K562 (cell line): ENCODE data around the gene CLCN6. TPM values are rescaled to one million over a fixed set of nuclear protein-coding genes. Genes with fewer than 3 reads are reported as not detected.
A peak's percentile ranks its signal among the peaks of the same experiment; 100 is the strongest.

ENCODE experiments used
- FIP1L1 ChIP-seq: fragments of 200-400 bp; formaldehyde crosslinking; IDR thresholded peaks from 2 replicates; pipeline ENCODE4 v1.6.1; 2018; ENCODE audit warnings: mild to moderate bottlenecking, low read depth, low read length; ENCODE audit not compliant: poor library complexity, severe bottlenecking
- FOSL1 ChIP-seq: fragments of 200-800 bp; sonication (Bioruptor generic); conservative IDR thresholded peaks from 2 replicates; pipeline ENCODE4 v1.6.1; 2016; ENCODE audit warnings: missing genetic modification characterization, missing compliant biosample characterization
- FOXK1 ChIP-seq: sonication (generic); formaldehyde crosslinking; IDR thresholded peaks from 2 replicates; pipeline ENCODE4 v1.8.0; 2022; ENCODE audit warnings: missing genetic modification reagents, mild to moderate bottlenecking, borderline replicate concordance
- HDAC1 ChIP-seq, 2 experiments: fragments of 450-650 bp; IDR thresholded peaks; 2 replicates each; pipeline ENCODE4 v1.6.1; 2016 to 2017; ENCODE audit warnings: inconsistent platforms in 1 of 2, mild to moderate bottlenecking in 1 of 2, moderate library complexity in 1 of 2
- HDGF ChIP-seq: fragments of 450-650 bp; IDR thresholded peaks from 2 replicates; pipeline ENCODE4 v1.6.1; 2016
- HOXB6 ChIP-seq: fragments of 250-450 bp; sonication (Bioruptor Pico); IDR thresholded peaks from 2 replicates; pipeline ENCODE4 v1.5.1; 2022; ENCODE audit warnings: mild to moderate bottlenecking, borderline replicate concordance
- KAT2B ChIP-seq: IDR thresholded peaks from one replicate; pipeline ENCODE4 v1.6.1; 2012; ENCODE audit warnings: low read depth, mild to moderate bottlenecking, control low read depth, inconsistent platforms, low read length, moderate library complexity
- KLF6 ChIP-seq: fragments of 250-450 bp; sonication (Bioruptor Pico); IDR thresholded peaks from 2 replicates; pipeline ENCODE4 v1.4.0; 2020; ENCODE audit warnings: mild to moderate bottlenecking, moderate library complexity, borderline replicate concordance
- MCM7 ChIP-seq, 2 experiments: fragments of 450-650 bp; IDR thresholded peaks; 2 replicates each; pipeline ENCODE4 v1.6.1; 2016 to 2018
- PHTF2 ChIP-seq: fragments of 250-450 bp; sonication (Bioruptor Pico); IDR thresholded peaks from 2 replicates; pipeline ENCODE4 v1.5.0; 2021; ENCODE audit warnings: mild to moderate bottlenecking
- RFX5 ChIP-seq: IDR thresholded peaks from 2 replicates; pipeline ENCODE4 v1.6.1; 2011; ENCODE audit warnings: low read depth, mild to moderate bottlenecking, improper control_type of control experiment, low read length
- SLC30A9 ChIP-seq: fragments of 250-450 bp; sonication (Bioruptor Pico); IDR thresholded peaks from 2 replicates; pipeline ENCODE4 v1.8.0; 2022; ENCODE audit warnings: mild to moderate bottlenecking, moderate library complexity
- ZBTB1 ChIP-seq: sonication (generic); formaldehyde crosslinking; IDR thresholded peaks from 2 replicates; pipeline ENCODE4 v1.8.1; 2023; ENCODE audit warnings: missing genetic modification reagents, low read depth, mild to moderate bottlenecking, borderline replicate concordance
- ZNF143 ChIP-seq: sonication (generic); formaldehyde crosslinking; IDR thresholded peaks from 2 replicates; pipeline ENCODE4 v1.9.0; 2022; ENCODE audit warnings: mild to moderate bottlenecking, missing genetic modification reagents
- ZNF165 ChIP-seq: fragments of 250-450 bp; sonication (Bioruptor Pico); IDR thresholded peaks from 2 replicates; pipeline ENCODE4 v1.4.0; 2020; ENCODE audit warnings: borderline replicate concordance
- ZNF551 ChIP-seq: fragments of 250-450 bp; sonication (Bioruptor Pico); IDR thresholded peaks from 2 replicates; pipeline ENCODE4 v1.5.0; 2021; ENCODE audit warnings: mild to moderate bottlenecking, moderate library complexity
- ZNF583 ChIP-seq: fragments of 250-450 bp; sonication (Bioruptor Pico); IDR thresholded peaks from 2 replicates; pipeline ENCODE4 v1.4.0; 2020
- ZNF766 ChIP-seq: fragments of 200-800 bp; sonication (Bioruptor generic); conservative IDR thresholded peaks from 2 replicates; pipeline ENCODE4 v1.6.1; 2016; ENCODE audit warnings: missing genetic modification characterization, missing compliant biosample characterization
- polyA plus RNA-seq, 8 experiments: library from polyadenylated mRNA; depleted of rRNA in 4 of 8; stranded (reverse) in 5 of 8; unstranded in 3 of 8; fragments of >200 nt; fragmentation: Nextera tagmentation in 2 of 8; fragmentation: Illumina TruSeq in 1 of 8; extraction: Ambion mirVana in 2 of 8; extraction: Trizol in 1 of 8; gene quantifications; 2 replicates each; pipeline versions ENCODE4 v1.2.1 to v1.2.3, GENCODE V29; 2011 to 2014; ENCODE audit warnings: inconsistent platforms in 1 of 8, missing spikeins in 1 of 8
- total RNA-seq, 7 experiments: library from RNA; depleted of rRNA in 6 of 7; stranded (reverse); fragments of >200 nt in 6 of 7; fragmentation: Illumina TruSeq in 2 of 7; extraction: Trizol in 2 of 7; gene quantifications; 2 replicates each; pipeline versions ENCODE4 v1.2.1 to v1.2.3, GENCODE V29; 2011 to 2021; ENCODE audit warnings: low replicate concordance in 1 of 7
- TF ChIP-seq, protein P1 (sequence below), 3 experiments: fragments of 200-800 bp in 1 of 3; fragments of 250-450 bp in 1 of 3; fragments of 450-650 bp in 1 of 3; sonication (Bioruptor Pico) in 1 of 3; sonication (Bioruptor generic) in 1 of 3; formaldehyde crosslinking in 1 of 3; IDR thresholded peaks; 2 replicates each; pipeline versions ENCODE4 v1.6.1 to v1.8.0; 2016 to 2022; ENCODE audit warnings: mild to moderate bottlenecking in 2 of 3, missing genetic modification characterization in 2 of 3, missing compliant biosample characterization in 1 of 3, moderate library complexity in 1 of 3
- TF ChIP-seq, protein P2 (sequence below): fragments of 450-650 bp; formaldehyde crosslinking; IDR thresholded peaks from 2 replicates; pipeline ENCODE4 v1.4.0; 2020; ENCODE audit warnings: mild to moderate bottlenecking, mixed read lengths
- TF ChIP-seq, protein P3 (sequence below): IDR thresholded peaks from 2 replicates; pipeline ENCODE4 v1.6.1; 2011; ENCODE audit not compliant: insufficient read length; ENCODE audit errors: extremely low read depth
- TF ChIP-seq, protein P4 (sequence below): IDR thresholded peaks from 3 replicates; pipeline ENCODE4 v1.6.1; 2011; ENCODE audit warnings: borderline replicate concordance, mild to moderate bottlenecking; ENCODE audit not compliant: insufficient read length, insufficient read depth

Gene CLCN6
- total and polyA plus RNA-seq, 9 of the 15 experiments (the other 6 are each of a cell fraction or from before 2014, with no cell fraction given): 2.0 to 21.8 (median 13.6) TPM

DNA sequence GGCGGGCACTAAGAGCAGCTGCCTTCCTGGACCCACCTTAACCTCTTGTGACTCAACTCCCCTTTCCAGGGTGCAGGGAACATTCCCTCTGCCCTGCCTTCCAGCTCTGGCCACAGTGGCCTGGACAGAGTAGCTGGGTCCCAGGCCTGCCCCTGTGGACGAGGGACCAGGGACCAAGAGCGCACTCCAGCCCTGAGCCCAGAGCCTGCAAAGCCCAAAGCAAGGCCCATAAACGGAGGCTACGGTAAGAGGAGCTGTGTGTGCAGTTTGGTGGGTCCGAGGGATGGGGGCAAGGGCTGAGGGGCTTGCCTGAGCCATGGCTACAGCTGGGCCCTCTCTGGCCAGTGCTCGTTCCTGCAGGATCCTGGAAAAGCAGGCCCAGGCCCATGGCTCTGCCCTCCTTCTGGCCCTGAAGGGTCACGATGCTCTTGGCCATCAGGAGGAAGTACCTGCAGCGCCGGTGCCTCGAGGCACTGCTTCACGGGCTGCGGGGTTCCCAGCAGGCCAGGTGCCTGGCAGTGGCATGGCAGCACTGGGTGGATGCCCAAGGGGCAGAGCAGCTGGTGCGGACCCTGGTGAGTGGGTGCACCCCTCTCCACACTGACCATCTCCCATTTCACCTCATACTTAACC is 18.1 kb upstream of the CLCN6 start (continued):
- TF ChIP-seq FIP1L1: no peak
- TF ChIP-seq, protein P1, sequence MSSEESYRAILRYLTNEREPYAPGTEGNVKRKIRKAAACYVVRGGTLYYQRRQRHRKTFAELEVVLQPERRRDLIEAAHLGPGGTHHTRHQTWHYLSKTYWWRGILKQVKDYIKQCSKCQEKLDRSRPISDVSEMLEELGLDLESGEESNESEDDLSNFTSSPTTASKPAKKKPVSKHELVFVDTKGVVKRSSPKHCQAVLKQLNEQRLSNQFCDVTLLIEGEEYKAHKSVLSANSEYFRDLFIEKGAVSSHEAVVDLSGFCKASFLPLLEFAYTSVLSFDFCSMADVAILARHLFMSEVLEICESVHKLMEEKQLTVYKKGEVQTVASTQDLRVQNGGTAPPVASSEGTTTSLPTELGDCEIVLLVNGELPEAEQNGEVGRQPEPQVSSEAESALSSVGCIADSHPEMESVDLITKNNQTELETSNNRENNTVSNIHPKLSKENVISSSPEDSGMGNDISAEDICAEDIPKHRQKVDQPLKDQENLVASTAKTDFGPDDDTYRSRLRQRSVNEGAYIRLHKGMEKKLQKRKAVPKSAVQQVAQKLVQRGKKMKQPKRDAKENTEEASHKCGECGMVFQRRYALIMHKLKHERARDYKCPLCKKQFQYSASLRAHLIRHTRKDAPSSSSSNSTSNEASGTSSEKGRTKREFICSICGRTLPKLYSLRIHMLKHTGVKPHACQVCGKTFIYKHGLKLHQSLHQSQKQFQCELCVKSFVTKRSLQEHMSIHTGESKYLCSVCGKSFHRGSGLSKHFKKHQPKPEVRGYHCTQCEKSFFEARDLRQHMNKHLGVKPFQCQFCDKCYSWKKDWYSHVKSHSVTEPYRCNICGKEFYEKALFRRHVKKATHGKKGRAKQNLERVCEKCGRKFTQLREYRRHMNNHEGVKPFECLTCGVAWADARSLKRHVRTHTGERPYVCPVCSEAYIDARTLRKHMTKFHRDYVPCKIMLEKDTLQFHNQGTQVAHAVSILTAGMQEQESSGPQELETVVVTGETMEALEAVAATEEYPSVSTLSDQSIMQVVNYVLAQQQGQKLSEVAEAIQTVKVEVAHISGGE (CRISPR knock-in tag; IDR thresholded peaks at IDR 0.05): peak in 1 of 3 experiments; percentile 30; a peak in 1 of 6 replicates
- no peak for TF ChIP-seq KLF6
- TF ChIP-seq, protein P2, sequence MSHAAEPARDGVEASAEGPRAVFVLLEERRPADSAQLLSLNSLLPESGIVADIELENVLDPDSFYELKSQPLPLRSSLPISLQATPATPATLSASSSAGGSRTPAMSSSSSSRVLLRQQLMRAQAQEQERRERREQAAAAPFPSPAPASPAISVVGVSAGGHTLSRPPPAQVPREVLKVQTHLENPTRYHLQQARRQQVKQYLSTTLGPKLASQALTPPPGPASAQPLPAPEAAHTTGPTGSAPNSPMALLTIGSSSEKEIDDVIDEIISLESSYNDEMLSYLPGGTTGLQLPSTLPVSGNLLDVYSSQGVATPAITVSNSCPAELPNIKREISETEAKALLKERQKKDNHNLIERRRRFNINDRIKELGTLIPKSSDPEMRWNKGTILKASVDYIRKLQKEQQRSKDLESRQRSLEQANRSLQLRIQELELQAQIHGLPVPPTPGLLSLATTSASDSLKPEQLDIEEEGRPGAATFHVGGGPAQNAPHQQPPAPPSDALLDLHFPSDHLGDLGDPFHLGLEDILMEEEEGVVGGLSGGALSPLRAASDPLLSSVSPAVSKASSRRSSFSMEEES (CRISPR knock-in tag): no peak
- TF ChIP-seq ZNF551 (CRISPR knock-in tag): no peak
- no peak for TF ChIP-seq SLC30A9 (CRISPR knock-in tag)
- TF ChIP-seq ZNF165 (CRISPR knock-in tag): peak; percentile 52; the same call in 1 of the 2 replicates
- no peak for TF ChIP-seq PHTF2 (CRISPR knock-in tag)
- TF ChIP-seq, protein P3, sequence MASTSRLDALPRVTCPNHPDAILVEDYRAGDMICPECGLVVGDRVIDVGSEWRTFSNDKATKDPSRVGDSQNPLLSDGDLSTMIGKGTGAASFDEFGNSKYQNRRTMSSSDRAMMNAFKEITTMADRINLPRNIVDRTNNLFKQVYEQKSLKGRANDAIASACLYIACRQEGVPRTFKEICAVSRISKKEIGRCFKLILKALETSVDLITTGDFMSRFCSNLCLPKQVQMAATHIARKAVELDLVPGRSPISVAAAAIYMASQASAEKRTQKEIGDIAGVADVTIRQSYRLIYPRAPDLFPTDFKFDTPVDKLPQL: no peak
- TF ChIP-seq MCM7 (IDR thresholded peaks at IDR 0.05): no peak
- TF ChIP-seq HDAC1 (IDR thresholded peaks at IDR 0.05): no peak
- TF ChIP-seq HOXB6 (CRISPR knock-in tag): no peak
- no peak for TF ChIP-seq FOSL1
- TF ChIP-seq FOXK1 (CRISPR knock-in tag): no peak
- TF ChIP-seq HDGF: peak; percentile 49; the same call in 1 of the 2 replicates
- no peak for TF ChIP-seq RFX5
- TF ChIP-seq, protein P4, sequence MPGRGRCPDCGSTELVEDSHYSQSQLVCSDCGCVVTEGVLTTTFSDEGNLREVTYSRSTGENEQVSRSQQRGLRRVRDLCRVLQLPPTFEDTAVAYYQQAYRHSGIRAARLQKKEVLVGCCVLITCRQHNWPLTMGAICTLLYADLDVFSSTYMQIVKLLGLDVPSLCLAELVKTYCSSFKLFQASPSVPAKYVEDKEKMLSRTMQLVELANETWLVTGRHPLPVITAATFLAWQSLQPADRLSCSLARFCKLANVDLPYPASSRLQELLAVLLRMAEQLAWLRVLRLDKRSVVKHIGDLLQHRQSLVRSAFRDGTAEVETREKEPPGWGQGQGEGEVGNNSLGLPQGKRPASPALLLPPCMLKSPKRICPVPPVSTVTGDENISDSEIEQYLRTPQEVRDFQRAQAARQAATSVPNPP: no peak
- TF ChIP-seq ZNF583: no peak
- TF ChIP-seq ZNF143 (CRISPR knock-in tag): no peak
- no peak for TF ChIP-seq ZNF766 (CRISPR knock-in tag)
- TF ChIP-seq ZBTB1 (CRISPR knock-in tag): no peak
- TF ChIP-seq KAT2B: no peak
